Measurements from ENCODE around the gene ESPN.
"Not testable (repeated sequence)": the region's sequence is repeated elsewhere in the genome, so short reads cannot be mapped to it uniquely, and the experiment has no call there.

Gene ESPN

DNA sequence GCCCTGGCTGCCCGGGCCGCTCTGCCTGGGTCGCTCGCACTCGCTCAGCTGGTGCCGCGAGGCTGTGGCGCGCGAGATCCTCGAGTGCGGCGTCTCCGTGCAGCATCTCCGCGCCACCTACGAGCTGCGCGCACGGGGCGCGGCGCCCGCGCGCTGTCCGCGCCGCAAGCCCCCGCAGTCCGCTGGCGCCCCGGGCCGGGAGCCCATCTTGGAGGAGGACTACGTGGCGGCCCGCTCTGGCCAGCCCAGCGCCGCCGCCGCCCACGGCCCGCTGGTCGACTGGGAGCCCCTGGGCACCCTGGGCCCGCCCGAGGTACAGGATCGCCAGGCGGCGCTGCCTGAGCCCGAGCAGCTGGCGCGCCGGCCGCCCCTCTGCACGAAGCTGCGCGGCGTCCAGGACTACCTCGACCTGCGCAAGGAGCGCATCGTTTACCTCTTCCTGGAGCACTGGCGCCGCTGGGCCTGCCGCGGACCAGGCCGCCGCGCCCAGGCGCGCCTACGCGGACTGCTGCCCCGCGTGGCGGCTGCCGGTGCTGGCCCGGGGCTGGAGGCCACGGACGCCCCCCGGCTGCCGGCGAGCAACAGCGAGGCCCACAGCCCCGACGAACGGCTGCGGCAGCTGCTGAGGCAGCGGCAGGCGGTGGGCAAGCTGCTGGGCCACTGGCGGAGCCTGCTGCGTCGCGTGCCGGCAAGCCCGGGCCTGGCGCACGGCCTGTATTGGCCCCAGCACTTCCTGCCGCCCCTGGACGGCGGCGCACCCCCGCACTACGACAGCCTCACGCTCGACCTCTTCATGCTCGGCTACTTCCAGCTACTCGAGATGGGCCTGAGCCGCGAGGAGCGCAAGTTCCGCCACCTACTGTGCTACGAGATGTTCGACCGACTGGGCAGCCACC, 30.5 kb downstream of the ESPN start:
- no peak overlapping the region for H3K4me3 ChIP-seq (ENCODE audit: low read depth, low read length)
- TF ChIP-seq, protein P1, sequence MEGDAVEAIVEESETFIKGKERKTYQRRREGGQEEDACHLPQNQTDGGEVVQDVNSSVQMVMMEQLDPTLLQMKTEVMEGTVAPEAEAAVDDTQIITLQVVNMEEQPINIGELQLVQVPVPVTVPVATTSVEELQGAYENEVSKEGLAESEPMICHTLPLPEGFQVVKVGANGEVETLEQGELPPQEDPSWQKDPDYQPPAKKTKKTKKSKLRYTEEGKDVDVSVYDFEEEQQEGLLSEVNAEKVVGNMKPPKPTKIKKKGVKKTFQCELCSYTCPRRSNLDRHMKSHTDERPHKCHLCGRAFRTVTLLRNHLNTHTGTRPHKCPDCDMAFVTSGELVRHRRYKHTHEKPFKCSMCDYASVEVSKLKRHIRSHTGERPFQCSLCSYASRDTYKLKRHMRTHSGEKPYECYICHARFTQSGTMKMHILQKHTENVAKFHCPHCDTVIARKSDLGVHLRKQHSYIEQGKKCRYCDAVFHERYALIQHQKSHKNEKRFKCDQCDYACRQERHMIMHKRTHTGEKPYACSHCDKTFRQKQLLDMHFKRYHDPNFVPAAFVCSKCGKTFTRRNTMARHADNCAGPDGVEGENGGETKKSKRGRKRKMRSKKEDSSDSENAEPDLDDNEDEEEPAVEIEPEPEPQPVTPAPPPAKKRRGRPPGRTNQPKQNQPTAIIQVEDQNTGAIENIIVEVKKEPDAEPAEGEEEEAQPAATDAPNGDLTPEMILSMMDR (IDR thresholded peaks at IDR 0.05; ENCODE audit: insufficient read depth, low read depth, low read length, missing control alignments), result no peak
- DNase-seq (ENCODE audit: low read depth), result peak; percentile 32

DNA sequence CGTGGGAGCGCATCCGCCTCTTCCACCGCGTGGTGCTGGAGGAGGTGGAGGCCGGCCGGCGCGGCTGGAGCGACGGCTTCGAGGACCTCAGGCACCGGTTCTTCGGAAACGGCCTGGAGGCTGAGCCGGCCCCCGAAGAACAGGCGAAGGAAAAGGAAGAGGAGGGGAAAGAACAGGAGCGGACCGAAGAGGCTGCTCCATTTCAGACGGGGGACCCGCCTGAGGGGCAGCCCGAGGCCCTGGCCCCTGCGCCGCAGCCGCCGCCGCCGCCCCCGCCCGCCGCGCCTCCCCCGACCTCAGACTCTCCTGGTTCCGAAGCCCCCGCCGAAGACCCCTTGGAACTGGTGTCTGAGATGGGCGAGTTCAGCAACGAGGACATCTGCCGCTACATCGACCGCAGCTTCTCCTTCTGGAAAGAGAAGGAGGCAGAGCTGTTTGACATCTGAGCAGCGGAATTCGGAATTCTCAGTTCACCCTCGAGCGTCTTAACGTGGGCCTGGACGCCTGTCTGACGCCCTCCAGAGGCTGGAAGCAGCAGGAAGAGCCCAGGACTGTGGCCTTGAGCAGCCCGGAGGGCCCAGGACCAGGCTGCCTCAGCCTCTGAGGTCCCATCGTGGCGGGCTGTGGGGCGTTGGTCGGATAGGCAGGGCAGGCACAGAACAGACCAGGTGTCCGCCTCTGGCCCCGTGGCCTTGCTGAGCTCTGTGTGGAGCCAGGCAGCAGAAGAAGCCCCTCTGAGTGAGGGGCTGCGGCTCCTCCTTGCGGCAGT, 31.4 kb downstream of the ESPN start:
- not testable (repeated sequence) for DNase-seq (ENCODE audit: low read depth); H3K4me3 ChIP-seq (ENCODE audit: low read depth, low read length)

DNA sequence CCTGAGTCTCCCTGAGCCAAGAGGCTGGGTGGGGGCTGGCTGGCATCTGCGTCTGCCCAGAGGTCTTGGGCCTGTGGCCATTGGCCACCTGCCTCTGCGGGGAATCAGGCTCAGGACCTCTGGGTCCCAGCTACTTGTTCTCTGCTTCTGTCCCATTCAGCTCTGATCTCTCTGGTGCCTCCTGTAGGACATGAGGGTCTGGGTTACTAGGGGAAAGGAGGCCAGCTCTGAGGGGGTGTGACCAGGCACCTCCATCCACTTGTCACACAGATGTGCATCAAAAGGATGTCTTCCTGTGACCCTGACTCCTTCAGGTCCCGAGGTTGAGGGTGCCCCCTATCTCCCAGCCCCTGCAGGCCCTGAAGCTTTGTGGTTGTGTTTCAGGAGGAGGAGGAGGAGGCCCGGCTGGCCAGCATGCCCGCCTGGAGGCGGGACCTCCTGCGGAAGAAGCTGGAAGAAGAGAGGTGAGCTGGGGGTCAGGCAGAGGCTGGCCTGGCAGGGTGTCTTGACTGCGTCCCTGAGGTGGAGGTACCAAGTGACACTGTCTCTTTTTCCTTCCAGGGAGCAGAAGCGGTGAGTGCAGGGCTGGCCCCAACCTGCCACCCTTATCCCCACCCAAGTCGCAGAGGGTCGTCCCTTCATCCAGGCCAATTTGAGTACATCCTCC, 32.4 kb downstream of the ESPN start:
- no peak overlapping the region for H3K4me3 ChIP-seq (ENCODE audit: low read depth, low read length)
- DNase-seq (ENCODE audit: low read depth), result no peak
- TF ChIP-seq, protein P1 (IDR thresholded peaks at IDR 0.05; ENCODE audit: insufficient read depth, low read depth, low read length, missing control alignments), result no peak

DNA sequence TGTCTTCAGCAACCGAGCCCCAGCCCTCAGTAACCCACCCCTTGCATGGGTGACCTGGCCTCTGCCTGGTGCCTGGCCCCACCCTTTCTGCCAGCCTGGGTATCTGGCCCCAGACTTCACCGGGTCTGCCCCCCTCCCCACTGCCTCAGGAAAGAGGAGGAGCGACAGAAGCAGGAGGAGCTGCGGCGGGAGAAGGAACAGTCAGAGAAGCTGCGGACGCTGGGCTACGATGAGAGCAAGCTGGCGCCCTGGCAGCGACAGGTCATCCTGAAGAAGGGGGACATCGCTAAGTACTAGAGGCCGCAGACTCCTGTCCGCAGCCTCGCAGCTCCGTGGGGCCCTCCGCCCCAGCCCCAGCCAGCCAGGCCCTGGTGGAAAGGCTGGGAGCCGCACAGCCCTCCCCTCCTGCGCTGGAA, 35.3 kb downstream of the ESPN start:
- DNase-seq (ENCODE audit: low read depth), result no peak
- no peak overlapping the region for H3K4me3 ChIP-seq (ENCODE audit: low read depth, low read length)
- TF ChIP-seq, protein P1 (IDR thresholded peaks at IDR 0.05; ENCODE audit: insufficient read depth, low read depth, low read length, missing control alignments), result no peak

DNA sequence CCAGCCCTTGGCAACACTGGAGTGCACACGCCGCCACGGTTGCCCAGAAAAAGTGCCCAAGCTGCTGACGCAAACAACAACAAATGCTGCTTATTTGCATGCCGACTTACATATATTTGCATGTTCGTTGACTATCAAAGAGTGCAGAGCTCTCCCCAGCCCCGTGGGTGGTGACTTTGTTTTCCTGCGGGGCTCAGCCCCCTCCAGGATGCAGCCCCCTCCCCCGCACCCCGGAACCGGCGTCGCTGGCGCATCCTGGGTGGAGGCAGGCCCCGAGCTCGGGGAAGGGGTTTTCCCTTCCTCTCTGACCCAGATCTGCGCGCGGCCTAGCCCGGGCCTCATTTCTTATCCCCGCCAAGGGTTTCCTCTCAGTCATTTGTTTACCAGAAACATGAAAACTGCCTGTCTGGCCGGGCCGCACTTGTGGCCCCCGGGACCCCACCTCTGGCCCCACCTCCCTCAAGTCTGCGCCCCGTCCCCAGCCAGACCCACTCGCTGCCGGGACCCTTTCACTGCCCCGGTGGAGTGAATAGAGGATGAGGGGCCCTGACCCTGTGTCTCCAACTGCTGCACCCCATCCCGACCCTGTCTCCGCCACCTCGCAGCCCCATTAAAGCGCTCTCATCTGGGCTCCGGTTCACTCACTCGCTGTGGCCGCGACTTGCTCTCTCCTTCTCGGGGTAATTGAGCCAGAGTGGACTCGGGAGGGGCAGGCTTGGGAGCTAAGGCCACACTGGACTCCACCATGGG, 35.9 kb downstream of the ESPN start:
- DNase-seq (ENCODE audit: low read depth), result peak; percentile 38
- TF ChIP-seq, protein P1 (IDR thresholded peaks at IDR 0.05; ENCODE audit: insufficient read depth, low read depth, low read length, missing control alignments), result no peak
- H3K4me3 ChIP-seq (ENCODE audit: low read depth, low read length), result peak overlapping the region; percentile 20

DNA sequence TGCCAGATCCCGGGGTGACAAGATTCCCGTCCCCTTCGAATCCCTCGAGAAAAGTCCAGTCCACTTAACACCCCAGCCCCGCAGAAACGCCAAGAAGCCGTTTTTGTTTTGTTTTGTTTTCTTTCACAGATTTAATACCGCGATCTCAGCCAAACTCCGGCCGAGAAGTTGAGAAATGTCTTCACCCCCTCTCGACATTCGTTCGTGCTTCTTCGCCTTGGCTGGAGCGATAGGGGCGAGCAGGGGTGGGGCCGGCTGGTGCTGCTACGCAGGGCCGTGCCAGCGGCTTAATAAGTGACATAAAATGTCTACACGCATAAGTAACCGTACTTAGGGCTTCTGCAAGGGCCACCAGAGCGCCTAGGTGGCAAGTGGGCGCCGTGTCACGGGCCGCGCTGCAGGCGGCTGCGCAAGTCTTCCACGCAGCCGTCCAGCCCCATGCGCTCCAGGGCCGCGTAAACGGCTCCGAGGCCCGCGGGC, 36.5 kb downstream of the ESPN start:
- TF ChIP-seq, protein P1 (IDR thresholded peaks at IDR 0.05; ENCODE audit: insufficient read depth, low read depth, low read length, missing control alignments), result no peak
- no peak for DNase-seq (ENCODE audit: low read depth)
- H3K4me3 ChIP-seq (ENCODE audit: low read depth, low read length), result no peak overlapping the region

Measured in GM12865 (cell line).